ENCODE results near the gene OR2B2.

The OR2B2 gene

GRCh38 chr6:27886073-27886472, 26.1 kb downstream of the OR2B2 start:
- DNase-seq = no peak
- Histone ChIP-seq H3K4me2 (ENCODE audit: low read length) (no peak overlapping the region), H4K91ac (ENCODE audit: low read depth, low read length) (no peak overlapping the region), H3K4me3 (ENCODE audit: low read depth, low read length) (no peak overlapping the region), H3K79me1 (ENCODE audit: low read length) (peaks cover 10% of the 10 kb centered on the region), H3K9ac (ENCODE audit: low read length) (no peak overlapping the region), H2AFZ (ENCODE audit: insufficient read depth, low read length, poor library complexity) (no peak overlapping the region), H3K4me1 (ENCODE audit: control insufficient read depth in 1 of 2, insufficient read depth in 2 of 2, low read length in 2 of 2) (peaks cover 10 to 15% of the 10 kb centered on the region in 2 experiments), H3K27ac (ENCODE audit: low read depth, low read length) (no peak overlapping the region), H3K18ac (ENCODE audit: low read length) (no peak overlapping the region), H3K9me3 (ENCODE audit: insufficient read depth, low read depth, low read length) (no peaks in the 10 kb centered on the region), H4K12ac (ENCODE audit: low read depth, low read length) (no peak overlapping the region), H3K79me2 (ENCODE audit: control insufficient read depth, insufficient read depth, low read length, poor library complexity) (peaks cover 2% of the 10 kb centered on the region), H3K36me3 (ENCODE audit: control insufficient read depth in 1 of 2, insufficient read depth in 2 of 2, low read length in 2 of 2) (no peaks in the 10 kb centered on the region), H2BK12ac (ENCODE audit: low read length) (no peak overlapping the region), H3K23ac (ENCODE audit: low read length) (no peak overlapping the region), H3K4ac (ENCODE audit: low read depth, low read length) (no peak overlapping the region), H2BK120ac (ENCODE audit: insufficient read depth, low read length, poor library complexity) (no peak overlapping the region), H4K8ac (ENCODE audit: low read depth, low read length) (no peak overlapping the region), H3K14ac (ENCODE audit: low read length) (no peak overlapping the region), H3K27me3 (ENCODE audit: insufficient read depth, low read length) (no peaks in the 10 kb centered on the region), H2AK5ac (ENCODE audit: low read length) (no peak overlapping the region), H2BK5ac (ENCODE audit: low read depth, low read length, poor library complexity) (no peak overlapping the region)
- 100% methylated on average over 2 of the region's 3 CpGs for WGBS (ENCODE audit: extremely low coverage, insufficient coverage, insufficient read length)

GRCh38 chr6:27883136-27883535, 29.1 kb downstream of the OR2B2 start:
- no peak overlapping the region for H3K4me2 ChIP-seq (ENCODE audit: low read length)

GRCh38 chr6:27882624-27883023, 29.6 kb downstream of the OR2B2 start:
- Histone ChIP-seq H3K79me1 (ENCODE audit: low read length) (peaks cover 8% of the 10 kb centered on the region), H4K8ac (ENCODE audit: low read depth, low read length) (no peak overlapping the region), H3K79me2 (ENCODE audit: control insufficient read depth, insufficient read depth, low read length, poor library complexity) (no peaks in the 10 kb centered on the region), H3K14ac (ENCODE audit: low read length) (no peak overlapping the region), H3K18ac (ENCODE audit: low read length) (no peak overlapping the region), H2BK12ac (ENCODE audit: low read length) (no peak overlapping the region), H3K27ac (ENCODE audit: low read depth, low read length) (no peak overlapping the region), H3K4me1 (ENCODE audit: control insufficient read depth in 1 of 2, insufficient read depth in 2 of 2, low read length in 2 of 2) (peaks cover 8 to 13% of the 10 kb centered on the region in 2 experiments), H3K9me3 (ENCODE audit: insufficient read depth, low read depth, low read length) (no peaks in the 10 kb centered on the region), H4K12ac (ENCODE audit: low read depth, low read length) (no peak overlapping the region), H3K4ac (ENCODE audit: low read depth, low read length) (no peak overlapping the region), H4K91ac (ENCODE audit: low read depth, low read length) (no peak overlapping the region), H2AK5ac (ENCODE audit: low read length) (no peak overlapping the region), H3K23ac (ENCODE audit: low read length) (no peak overlapping the region), H2BK120ac (ENCODE audit: insufficient read depth, low read length, poor library complexity) (no peak overlapping the region), H2BK5ac (ENCODE audit: low read depth, low read length, poor library complexity) (no peak overlapping the region), H3K9ac (ENCODE audit: low read length) (no peak overlapping the region), H3K4me3 (ENCODE audit: low read depth, low read length) (no peak overlapping the region), H3K4me2 (ENCODE audit: low read length) (no peak overlapping the region), H2AFZ (ENCODE audit: insufficient read depth, low read length, poor library complexity) (no peak overlapping the region), H3K27me3 (ENCODE audit: insufficient read depth, low read length) (no peaks in the 10 kb centered on the region), H3K36me3 (ENCODE audit: control insufficient read depth in 1 of 2, insufficient read depth in 2 of 2, low read length in 2 of 2) (no peaks in the 10 kb centered on the region)
- DNase-seq = peak; percentile 25 to 44
- WGBS (ENCODE audit: extremely low coverage, insufficient coverage, insufficient read length) = no CpG with 5 or more reads among the region's 5 CpGs

More at GRCh38 chr6:27883136-27883535, 29.1 kb downstream of the OR2B2 start:
- Histone ChIP-seq H2BK5ac (ENCODE audit: low read depth, low read length, poor library complexity) (no peak overlapping the region), H3K18ac (ENCODE audit: low read length) (no peak overlapping the region), H3K27ac (ENCODE audit: low read depth, low read length) (no peak overlapping the region), H3K4me3 (ENCODE audit: low read depth, low read length) (no peak overlapping the region), H2AFZ (ENCODE audit: insufficient read depth, low read length, poor library complexity) (no peak overlapping the region), H3K9ac (ENCODE audit: low read length) (no peak overlapping the region), H3K4ac (ENCODE audit: low read depth, low read length) (no peak overlapping the region), H3K79me1 (ENCODE audit: low read length) (peaks cover 8% of the 10 kb centered on the region), H3K36me3 (ENCODE audit: control insufficient read depth in 1 of 2, insufficient read depth in 2 of 2, low read length in 2 of 2) (no peaks in the 10 kb centered on the region), H3K9me3 (ENCODE audit: insufficient read depth, low read depth, low read length) (no peaks in the 10 kb centered on the region), H2BK12ac (ENCODE audit: low read length) (no peak overlapping the region), H4K91ac (ENCODE audit: low read depth, low read length) (no peak overlapping the region), H3K23ac (ENCODE audit: low read length) (no peak overlapping the region), H3K27me3 (ENCODE audit: insufficient read depth, low read length) (no peaks in the 10 kb centered on the region), H3K14ac (ENCODE audit: low read length) (no peak overlapping the region), H4K8ac (ENCODE audit: low read depth, low read length) (no peak overlapping the region), H2BK120ac (ENCODE audit: insufficient read depth, low read length, poor library complexity) (no peak overlapping the region), H3K4me1 (ENCODE audit: control insufficient read depth in 1 of 2, insufficient read depth in 2 of 2, low read length in 2 of 2) (peaks cover 8 to 13% of the 10 kb centered on the region in 2 experiments), H3K79me2 (ENCODE audit: control insufficient read depth, insufficient read depth, low read length, poor library complexity) (no peaks in the 10 kb centered on the region), H2AK5ac (ENCODE audit: low read length) (no peak overlapping the region), H4K12ac (ENCODE audit: low read depth, low read length) (no peak overlapping the region)
- no peak for DNase-seq
- WGBS (ENCODE audit: extremely low coverage, insufficient coverage, insufficient read length) = no CpG with 5 or more reads among the region's 1 CpG

GRCh38 chr6:27879837-27880236, 32.4 kb downstream of the OR2B2 start:
- H3K79me2 ChIP-seq (ENCODE audit: control insufficient read depth, insufficient read depth, low read length, poor library complexity) = no peaks in the 10 kb centered on the region
- H2AK5ac ChIP-seq (ENCODE audit: low read length) = no peak overlapping the region
- H3K9ac ChIP-seq (ENCODE audit: low read length) = no peak overlapping the region
- no peak overlapping the region for H2AFZ ChIP-seq (ENCODE audit: insufficient read depth, low read length, poor library complexity)
- no peak overlapping the region for H3K14ac ChIP-seq (ENCODE audit: low read length)
- peaks cover 8 to 13% of the 10 kb centered on the region in 2 experiments for H3K4me1 ChIP-seq (ENCODE audit: control insufficient read depth in 1 of 2, insufficient read depth in 2 of 2, low read length in 2 of 2)
- no peak overlapping the region for H3K4me3 ChIP-seq (ENCODE audit: low read depth, low read length)
- H4K91ac ChIP-seq (ENCODE audit: low read depth, low read length) = no peak overlapping the region
- H3K4ac ChIP-seq (ENCODE audit: low read depth, low read length) = no peak overlapping the region
- H2BK12ac ChIP-seq (ENCODE audit: low read length) = peak overlapping the region; percentile 12
- H2BK120ac ChIP-seq (ENCODE audit: insufficient read depth, low read length, poor library complexity) = no peak overlapping the region
- no CpG with 5 or more reads among the region's 5 CpGs for WGBS (ENCODE audit: extremely low coverage, insufficient coverage, insufficient read length)
- no peak overlapping the region for H3K4me2 ChIP-seq (ENCODE audit: low read length)
- no peaks in the 10 kb centered on the region for H3K27me3 ChIP-seq (ENCODE audit: insufficient read depth, low read length)
- no peak for DNase-seq
- H4K12ac ChIP-seq (ENCODE audit: low read depth, low read length) = no peak overlapping the region
- H3K18ac ChIP-seq (ENCODE audit: low read length) = no peak overlapping the region
- H3K27ac ChIP-seq (ENCODE audit: low read depth, low read length) = no peak overlapping the region
- no peak overlapping the region for H3K23ac ChIP-seq (ENCODE audit: low read length)
- peaks cover 8% of the 10 kb centered on the region for H3K79me1 ChIP-seq (ENCODE audit: low read length)
- no peaks in the 10 kb centered on the region for H3K9me3 ChIP-seq (ENCODE audit: insufficient read depth, low read depth, low read length)
- H3K36me3 ChIP-seq (ENCODE audit: control insufficient read depth in 1 of 2, insufficient read depth in 2 of 2, low read length in 2 of 2) = no peaks in the 10 kb centered on the region
- no peak overlapping the region for H2BK5ac ChIP-seq (ENCODE audit: low read depth, low read length, poor library complexity)
- H4K8ac ChIP-seq (ENCODE audit: low read depth, low read length) = no peak overlapping the region

Measured in trophoblast cell (in vitro differentiated cells and primary cell).